GM12878 (cell line): ENCODE data around the gene CCR7. TPM values are rescaled to one million over a fixed set of nuclear protein-coding genes. Genes with fewer than 3 reads are reported as not detected.

Experiments
- ATAC-seq: fragments of 200-7000 bp; cut with Tn5 transposase; 3 replicates; pipeline ENCODE4 v1.9.1; 2020; ENCODE audit warnings: mild to moderate bottlenecking, moderate library complexity
- BruUV-seq: library from RNA; stranded (reverse); fragments of 400-500 nt; replicated peaks from 2 replicates; lab custom pipeline; 2021; lab: Mats Ljungman, UMichigan
- CTCF ChIA-PET: fragments of 300-600 bp; sonication (Branson Sonifier 250); formaldehyde crosslinking; extraction: SDS; loops from one replicate; lab custom pipeline; 2021; ENCODE audit warnings: inconsistent platforms; lab: Yijun Ruan, JAX
- POLR2A ChIA-PET: fragments of 350-600 bp; formaldehyde crosslinking; extraction: SDS; loops from one replicate; lab custom pipeline; 2021; ENCODE audit warnings: inconsistent platforms; lab: Charles Lee
- RAD21 ChIA-PET: fragments of 300-600 bp; sonication (Branson Sonifier 250); formaldehyde crosslinking; loops from one replicate; lab custom pipeline; 2023; ENCODE audit warnings: antibody characterized with exemption; ENCODE audit not compliant: unreplicated experiment; lab: Charles Lee
- SMC1A ChIA-PET: fragments of 300-600 bp; sonication (Branson Sonifier 250); formaldehyde crosslinking; loops from one replicate; lab custom pipeline; 2023; ENCODE audit not compliant: unreplicated experiment, uncharacterized antibody; lab: Charles Lee
- DNase-seq: peaks from one replicate; pipeline ENCODE4 v3.0.0-alpha.2; 2011; ENCODE audit warnings: low read depth, low spot score
- FAIRE-seq: peaks from 3 replicates; lab custom pipeline; 2011; peaks lifted over from hg19 to GRCh38; lab: Jason Lieb, UNC
- H2AFZ ChIP-seq: 2 replicates; pipeline ENCODE4 v1.6.0; 2011; ENCODE audit warnings: low read depth, low read length, control low read depth; ENCODE audit not compliant: control insufficient read depth
- H3K27ac ChIP-seq: 2 replicates; pipeline ENCODE4 v1.5.1; 2011; ENCODE audit warnings: control low read depth; ENCODE audit not compliant: control insufficient read depth, insufficient read depth
- H3K27me3 ChIP-seq, 2 experiments: replicated peaks in 1 of 2; 2 replicates each; pipeline versions ENCODE4 v1.6.0 to v1.6.1; 2011; ENCODE audit warnings: low read length in 1 of 2; ENCODE audit not compliant: control insufficient read depth in 2 of 2, insufficient read depth in 2 of 2
- H3K36me3 ChIP-seq, 2 experiments: 2 replicates each; pipeline ENCODE4 v1.5.1; 2011; ENCODE audit warnings: low read length in 1 of 2; ENCODE audit not compliant: control insufficient read depth in 2 of 2, insufficient read depth in 2 of 2
- H3K4me1 ChIP-seq: 2 replicates; pipeline ENCODE4 v1.6.1; 2011; ENCODE audit warnings: mild to moderate bottlenecking, low read length, moderate library complexity, mixed read lengths; ENCODE audit not compliant: control insufficient read depth, insufficient read depth
- H3K4me2 ChIP-seq: 2 replicates; pipeline ENCODE4 v1.6.0; 2011; ENCODE audit warnings: control low read depth; ENCODE audit not compliant: control insufficient read depth, insufficient read depth
- H3K4me3 ChIP-seq: fragments of 200-600 bp; sonication (generic); 2 replicates; pipeline ENCODE4 v1.5.1; 2016
- H3K79me2 ChIP-seq: 2 replicates; pipeline ENCODE4 v1.6.0; 2011; ENCODE audit warnings: low read length; ENCODE audit not compliant: control insufficient read depth, insufficient read depth
- H3K9ac ChIP-seq: 2 replicates; pipeline ENCODE4 v1.8.0; 2011; ENCODE audit warnings: low read length, control low read depth, mixed read lengths; ENCODE audit not compliant: control insufficient read depth, insufficient read depth
- H3K9me3 ChIP-seq: replicated peaks from 3 replicates; pipeline ENCODE4 v1.5.1; 2011; ENCODE audit warnings: mild to moderate bottlenecking, low read length; ENCODE audit not compliant: control insufficient read depth, insufficient read depth
- H4K20me1 ChIP-seq: 2 replicates; pipeline ENCODE4 v1.6.0; 2011; ENCODE audit not compliant: control insufficient read depth, insufficient read depth
- ATF7 ChIP-seq: fragments of 450-650 bp; IDR thresholded peaks from 2 replicates; pipeline ENCODE4 v1.6.1; 2016; ENCODE audit warnings: low read depth, mild to moderate bottlenecking
- ETV6 ChIP-seq, 2 experiments: fragments of 450-650 bp in 1 of 2; IDR thresholded peaks in 1 of 2; conservative IDR thresholded peaks in 1 of 2; 2 replicates each; pipeline ENCODE4 v1.6.1; 2014; ENCODE audit warnings: antibody characterized with exemption in 1 of 2, borderline replicate concordance in 1 of 2, low read depth in 1 of 2, mild to moderate bottlenecking in 1 of 2, moderate library complexity in 1 of 2
- RAD51 ChIP-seq: fragments of 450-650 bp; IDR thresholded peaks from 2 replicates; pipeline ENCODE4 v1.6.1; 2016; ENCODE audit warnings: moderate library complexity, mild to moderate bottlenecking, inconsistent platforms
- WGBS: methylation state at CpG from one replicate; pipeline ENCODE4 v1.1.6; 2016; ENCODE audit warnings: low lambda C conversion rate; ENCODE audit not compliant: insufficient replicate concordance, insufficient coverage; ENCODE audit errors: missing lambda C conversion rate; 5-methylcytosine and 5-hydroxymethylcytosine counted together
- in situ Hi-C: fragments of 300-500 bp; cut with MboI; formaldehyde crosslinking; loops from 9 replicates; pipeline ENCODE4 v1.14.3; 2018; ENCODE audit warnings: mixed read lengths
- intact Hi-C: fragments of 100-400 bp; cut with micrococcal nuclease; formaldehyde crosslinking; loops from one replicate; pipeline ENCODE4 v1.14.2; 2022; ENCODE audit not compliant: unreplicated experiment
- polyA plus RNA-seq, 11 experiments: library from polyadenylated mRNA; depleted of rRNA in 4 of 11; unstranded in 6 of 11; stranded (reverse) in 5 of 11; fragments of >200 nt; fragmentation: Nextera tagmentation in 4 of 11; fragmentation: Illumina TruSeq in 1 of 11; extraction: Ambion mirVana in 4 of 11; extraction: Trizol in 1 of 11; gene quantifications; 1 replicate in 1 of 11; 2 replicates in 10 of 11; pipeline versions ENCODE4 v1.2.1 to v1.2.3, GENCODE V29; 2011 to 2016; ENCODE audit warnings: inconsistent platforms in 2 of 11, missing spikeins in 2 of 11, low read depth in 1 of 11
- total RNA-seq, 4 experiments: library from RNA; depleted of rRNA in 3 of 4; stranded (reverse); fragments of >200 nt in 3 of 4; fragmentation: Illumina TruSeq in 1 of 4; extraction: Trizol in 1 of 4; gene quantifications; 2 replicates each; pipeline versions ENCODE4 v1.2.1 to v1.2.3, GENCODE V29; 2013 to 2021
- TF ChIP-seq, protein P1 (sequence below): fragments of 450-650 bp; IDR thresholded peaks from 2 replicates; pipeline ENCODE4 v1.6.1; 2016; ENCODE audit warnings: mild to moderate bottlenecking

CCR7 gene
- total and polyA plus RNA-seq, 10 of the 15 experiments (the other 5 are each of a cell fraction or from before 2014, with no cell fraction given): 131 to 1,171 (median 260) TPM

DNA sequence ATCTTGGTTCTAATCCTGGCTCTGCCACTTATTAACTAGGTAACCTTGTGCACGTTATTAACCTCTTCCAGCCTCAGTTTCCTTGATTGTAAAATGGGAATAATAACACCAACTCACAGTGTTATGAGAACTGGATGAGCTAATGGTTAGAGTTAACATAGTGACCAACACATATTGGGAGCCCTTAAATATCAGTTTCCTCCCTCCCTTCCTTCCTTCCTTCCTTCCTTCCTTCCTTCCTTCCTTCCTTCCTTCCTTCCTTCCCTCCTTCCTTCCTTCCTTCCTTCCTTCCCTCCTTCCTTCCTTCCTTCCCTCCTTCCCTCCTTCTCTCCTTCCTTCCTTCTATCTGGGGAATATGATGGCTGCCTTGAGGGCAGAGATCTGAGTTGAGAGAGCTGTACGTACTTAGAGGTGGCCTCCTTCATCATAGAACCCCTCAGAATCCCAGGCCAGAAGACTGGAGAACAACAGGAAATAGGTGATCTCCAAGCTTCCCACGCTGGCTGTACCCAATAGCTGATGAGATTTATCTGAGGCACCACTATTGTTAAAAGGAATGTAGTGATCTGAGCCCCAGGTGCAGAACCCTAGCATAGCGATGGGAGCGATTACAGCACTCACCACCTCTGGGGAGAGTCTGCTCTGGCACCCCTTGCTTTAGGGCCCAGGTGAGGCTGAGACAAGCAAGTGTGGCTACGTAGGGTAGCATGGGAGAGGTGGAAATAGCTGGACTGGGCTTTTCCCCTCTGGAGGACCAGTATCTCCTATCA lies 26.2 kb downstream of the CCR7 start:
- no peak for FAIRE-seq

More for the DNA sequence above, 26.2 kb downstream of the CCR7 start:
- Histone ChIP-seq H3K4me1 (peaks cover 64% of the 10 kb centered on the region), H3K4me3 (no peak overlapping the region), H3K27ac (no peak overlapping the region), H3K9ac (no peak overlapping the region), H2AFZ (no peak overlapping the region), H4K20me1 (no peaks in the 10 kb centered on the region), H3K27me3 (no peaks in the 10 kb centered on the region; a peak in 1 of 4 replicates)
- CTCF ChIA-PET: interaction anchor here (0.8 to 19.2 kb wide), 10 partner anchors 4 to 1126 kb away, joined by 3 to 318 read pairs (median 74); partner anchors contain the start of genes CCR7 and IGFBP4
- POLR2A ChIA-PET: interaction anchor here (1.0 to 4.8 kb wide), 11 partner anchors 11 to 122 kb away, joined by 3 to 50 read pairs (median 4); partner anchors contain the start of genes CCR7 and TOP2A
- DNase-seq: no peak
- ATAC-seq: no peak
- WGBS: 65% methylated on average over 6 of the region's 6 CpGs
- TF ChIP-seq ATF7: 0 out of 2 replicates have a peak, but pooled peaks have one; percentile 12
- TF ChIP-seq, protein P1, sequence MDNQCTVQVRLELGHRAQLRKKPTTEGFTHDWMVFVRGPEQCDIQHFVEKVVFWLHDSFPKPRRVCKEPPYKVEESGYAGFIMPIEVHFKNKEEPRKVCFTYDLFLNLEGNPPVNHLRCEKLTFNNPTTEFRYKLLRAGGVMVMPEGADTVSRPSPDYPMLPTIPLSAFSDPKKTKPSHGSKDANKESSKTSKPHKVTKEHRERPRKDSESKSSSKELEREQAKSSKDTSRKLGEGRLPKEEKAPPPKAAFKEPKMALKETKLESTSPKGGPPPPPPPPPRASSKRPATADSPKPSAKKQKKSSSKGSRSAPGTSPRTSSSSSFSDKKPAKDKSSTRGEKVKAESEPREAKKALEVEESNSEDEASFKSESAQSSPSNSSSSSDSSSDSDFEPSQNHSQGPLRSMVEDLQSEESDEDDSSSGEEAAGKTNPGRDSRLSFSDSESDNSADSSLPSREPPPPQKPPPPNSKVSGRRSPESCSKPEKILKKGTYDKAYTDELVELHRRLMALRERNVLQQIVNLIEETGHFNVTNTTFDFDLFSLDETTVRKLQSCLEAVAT: 0 out of 2 replicates have a peak, but pooled peaks have one; percentile 36
- peak in 1 of 2 experiments; percentile 94; a peak in 2 of 4 replicates for TF ChIP-seq ETV6 (conservative IDR thresholded peaks at IDR 0.05 in 1 of 2, IDR thresholded peaks at IDR 0.05 in 1 of 2; ENCODE audit: borderline replicate concordance in 1 of 2, low read depth in 1 of 2)
- TF ChIP-seq RAD51: no peak
- TF ChIP-seq, all 136 proteins: peak for 3
- Histone ChIP-seq H3K4me2 (no peak overlapping the region), H3K9me3 (no peaks in the 10 kb centered on the region), H3K36me3 (no peaks in the 10 kb centered on the region), H3K79me2 (no peaks in the 10 kb centered on the region)
- intact Hi-C loops: no loop called here
- ChIA-PET RAD21 (interaction anchor here (1.1 to 16.5 kb wide), 7 partner anchors 8 to 280 kb away, joined by 3 to 514 read pairs (median 6); partner anchors contain the start of genes CCR7 and TOP2A), SMC1A (interaction anchor here (0.9 to 15.5 kb wide), 9 partner anchors 8 to 237 kb away, joined by 3 to 430 read pairs (median 4); partner anchors contain the start of genes CCR7 and TOP2A)
- no TSS peak for BruUV-seq
- in situ Hi-C loops: loop anchor here (5.0 to 25.0 kb wide), 2 partner anchors 102 to 232 kb away; partner anchors contain the start of genes IGFBP4 and RARA
